DMS 273 treated with DMSO at 0.1 percent for 48 hours (cell line): ENCODE results near the gene SND1.

ENCODE experiments used
- DNase-seq: peaks from one replicate; lab custom pipeline; 2025; lab: John Stamatoyannopoulos, UW

Gene SND1

DNA sequence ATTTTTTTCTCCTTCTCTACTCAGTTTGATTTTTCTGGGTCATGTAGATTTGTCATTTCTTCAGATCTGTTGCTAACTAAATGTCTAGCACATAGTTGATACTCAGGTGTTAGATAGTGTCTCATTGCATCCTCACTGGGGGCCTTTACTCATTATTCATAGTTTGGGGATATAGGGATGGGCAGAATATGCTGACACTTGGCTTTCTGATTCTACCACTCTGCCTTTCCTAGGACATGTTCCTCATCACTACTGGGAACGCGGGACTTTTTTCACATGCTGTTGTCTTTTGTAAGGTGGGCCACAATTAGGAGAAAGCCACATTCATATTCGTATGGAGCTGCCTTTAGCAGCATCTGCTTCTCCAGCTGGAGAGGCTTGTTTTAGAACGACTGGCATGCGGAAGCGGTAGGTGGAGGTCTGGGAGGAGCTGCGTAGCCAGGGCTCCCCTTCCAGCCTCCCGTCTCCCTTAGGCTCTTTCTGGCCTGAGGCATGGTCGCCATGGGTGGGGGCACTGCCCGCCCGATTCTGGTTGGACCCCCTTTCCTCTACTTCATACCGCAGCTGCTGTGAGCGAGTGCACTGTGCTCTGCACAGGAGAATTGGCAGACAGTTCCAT is 78.8 kb downstream of the SND1 start:
- DNase-seq: no peak

DNA sequence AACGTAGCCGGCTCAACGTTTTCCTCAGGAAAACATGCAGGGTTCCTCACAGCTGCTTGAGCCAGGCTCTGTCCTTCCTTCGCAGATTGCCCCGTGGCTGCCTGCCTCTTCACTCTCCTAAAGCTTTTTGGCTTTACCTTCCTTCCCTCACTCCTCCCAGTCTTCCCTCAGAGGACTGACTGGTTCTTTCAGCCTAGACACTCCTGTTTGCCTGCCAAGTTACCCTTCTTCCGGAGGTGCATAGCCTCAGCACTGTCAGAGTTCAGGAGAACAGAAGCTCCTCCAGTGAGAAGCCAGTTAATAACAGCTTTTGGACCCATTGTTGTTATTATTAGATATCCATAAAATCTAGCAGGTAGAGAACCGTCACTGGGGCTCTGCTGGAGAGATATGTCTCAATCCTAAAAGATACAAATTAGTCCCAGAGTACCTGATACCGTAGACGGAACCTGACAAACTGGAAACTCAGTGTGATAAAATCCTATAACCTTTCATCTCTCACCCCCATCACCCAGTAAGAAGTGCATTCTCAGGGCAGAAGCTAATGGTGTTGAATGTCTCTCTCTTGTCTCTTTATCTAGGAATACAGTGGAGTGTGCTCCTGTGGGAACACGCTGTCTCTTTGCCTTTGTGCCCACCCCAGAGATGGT is 79.6 kb downstream of the SND1 start:
- DNase-seq: no peak

DNA sequence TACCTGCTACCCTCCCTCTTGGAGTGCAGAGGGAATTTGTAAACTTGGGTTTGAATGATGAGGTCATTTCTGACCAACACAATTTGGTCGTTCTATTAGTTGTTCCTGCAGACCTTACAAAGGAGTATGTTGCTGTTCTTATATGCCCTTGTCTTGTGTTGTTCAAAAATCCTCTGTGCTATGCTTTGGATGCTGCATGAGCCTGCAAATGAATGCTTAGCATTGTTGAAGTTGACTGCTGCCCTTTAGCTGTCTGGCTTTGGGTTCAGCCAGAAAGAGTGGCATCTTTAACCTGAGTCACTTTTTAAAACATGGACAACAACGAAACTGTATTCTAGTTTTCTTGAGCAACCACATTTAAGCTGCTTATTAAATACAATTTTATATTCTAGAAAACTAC is 80.3 kb downstream of the SND1 start:
- no peak for DNase-seq

DNA sequence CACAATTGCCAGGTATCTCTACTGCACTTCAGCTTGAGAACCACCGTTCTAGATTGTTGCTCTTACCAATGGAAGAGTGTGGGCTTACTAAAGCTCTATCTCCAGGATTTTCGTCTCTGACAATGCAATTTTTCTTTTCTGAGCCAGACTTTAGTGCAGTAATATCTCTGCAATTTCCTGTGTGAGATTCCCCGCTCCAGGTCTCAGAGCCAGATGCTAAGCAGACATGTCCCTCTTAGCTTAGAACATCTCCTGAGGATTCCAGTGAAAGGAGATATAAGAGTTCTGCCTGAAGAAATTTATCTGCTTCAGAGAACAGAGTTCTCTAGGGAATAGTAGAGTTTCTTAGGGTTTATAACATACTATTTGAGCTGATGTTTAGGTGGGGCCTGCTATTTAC is 82.0 kb downstream of the SND1 start:
- DNase-seq: no peak

DNA sequence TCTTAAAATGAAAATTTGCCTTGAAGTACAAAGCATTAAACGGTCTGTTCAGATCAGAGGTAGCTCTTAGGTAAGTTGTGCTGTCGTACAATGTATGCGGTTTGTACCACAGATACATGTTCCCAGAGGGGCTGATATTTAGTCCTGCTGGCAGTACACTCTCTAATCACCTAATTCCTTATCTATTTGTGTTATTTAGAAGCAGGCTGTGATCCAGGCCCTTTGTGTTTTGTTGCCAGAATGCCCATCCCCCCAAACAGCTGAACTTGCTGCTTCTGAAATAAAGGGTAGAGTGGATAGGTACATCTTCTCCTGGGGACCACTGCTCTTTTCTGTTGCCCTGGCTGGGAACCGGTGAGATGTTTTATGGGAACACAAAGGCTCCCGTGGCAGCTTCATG is 84.5 kb downstream of the SND1 start:
- no peak for DNase-seq

DNA sequence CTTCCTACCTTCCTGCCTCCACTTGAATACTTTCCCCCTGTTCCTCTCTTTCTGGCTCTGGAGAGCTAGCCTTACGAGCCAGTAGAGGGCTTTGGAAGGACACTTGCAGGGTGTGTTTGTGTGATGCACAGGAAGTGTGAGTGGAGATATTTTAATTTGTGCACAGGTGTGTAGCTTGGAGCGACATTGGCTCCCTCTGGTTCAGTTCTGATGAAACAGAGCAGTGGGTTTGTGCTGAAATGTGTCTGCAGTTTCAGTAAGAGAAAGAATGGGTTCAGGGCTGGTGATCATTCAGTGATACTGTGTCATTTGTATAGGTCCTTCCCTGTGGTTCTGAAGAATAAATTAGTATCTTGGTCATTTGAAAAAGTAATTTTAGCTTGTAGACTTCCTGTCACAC is 86.9 kb downstream of the SND1 start:
- DNase-seq: no peak

DNA sequence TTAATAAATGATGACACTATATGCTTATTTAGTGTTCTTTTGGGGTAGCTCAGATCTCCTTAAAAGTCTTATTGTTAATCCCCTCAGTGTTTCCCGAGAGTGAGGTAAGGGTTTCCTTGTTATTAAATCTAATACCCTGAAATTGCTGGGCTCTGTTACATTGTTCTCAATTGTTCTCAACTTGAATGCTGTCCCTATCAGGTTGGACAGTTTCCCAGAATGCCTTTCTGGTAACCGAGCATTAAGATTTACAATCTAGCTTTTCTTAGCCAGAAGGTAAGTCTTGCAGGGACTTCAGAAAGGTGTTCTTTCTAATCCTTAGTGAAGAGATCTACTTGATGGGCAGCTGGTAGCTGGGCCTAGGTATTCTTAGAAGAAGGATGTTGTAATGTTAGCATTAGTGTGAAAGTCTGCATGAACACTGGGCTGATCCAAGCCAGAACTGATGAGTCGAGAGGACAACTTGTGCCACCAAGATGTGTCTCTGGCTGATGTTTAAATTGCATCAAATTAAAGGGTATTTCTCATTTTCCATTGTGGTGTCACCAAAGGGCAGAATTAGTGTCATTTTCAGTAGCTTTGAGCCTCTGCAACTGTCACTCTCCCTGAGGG is 89.9 kb downstream of the SND1 start:
- DNase-seq: no peak

DNA sequence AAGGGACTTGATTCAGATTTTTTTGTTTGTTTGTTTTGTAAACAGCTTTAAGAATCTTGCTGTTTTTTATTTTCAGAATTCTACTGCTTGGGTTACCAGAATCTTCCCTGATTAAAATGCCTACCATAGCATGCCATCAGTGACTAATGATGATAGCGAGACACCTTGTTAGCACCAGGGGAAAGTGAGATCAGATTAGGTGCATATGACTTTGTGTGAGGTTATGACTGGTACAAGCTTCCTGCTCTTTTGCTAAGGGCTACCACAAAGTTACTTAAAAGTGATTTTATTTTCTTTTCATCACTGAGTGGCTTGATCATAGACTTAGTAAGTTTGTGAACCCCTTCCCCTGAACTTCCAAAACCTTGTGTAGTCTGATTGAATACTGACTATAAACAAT is 93.5 kb downstream of the SND1 start:
- no peak for DNase-seq

DNA sequence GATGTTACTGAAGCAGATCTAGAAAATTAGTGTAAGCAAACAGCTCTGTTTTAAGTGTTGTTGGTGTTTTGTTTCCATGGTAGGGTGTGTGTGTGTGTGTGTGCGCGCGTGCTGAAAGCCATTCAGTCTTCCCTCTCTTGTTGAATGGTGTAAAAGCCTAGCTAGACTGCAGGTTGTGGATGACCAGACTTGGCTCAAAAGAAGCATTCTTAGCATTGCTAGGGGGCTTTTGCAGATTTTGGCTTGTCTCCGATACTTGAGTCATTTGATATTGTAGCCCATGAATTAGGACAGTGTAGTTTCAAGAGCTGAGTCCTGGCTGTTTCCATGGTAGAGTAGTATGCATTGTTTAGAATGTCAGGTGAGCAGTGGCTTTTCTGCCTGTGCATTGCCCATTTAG is 99.1 kb downstream of the SND1 start:
- no peak for DNase-seq

DNA sequence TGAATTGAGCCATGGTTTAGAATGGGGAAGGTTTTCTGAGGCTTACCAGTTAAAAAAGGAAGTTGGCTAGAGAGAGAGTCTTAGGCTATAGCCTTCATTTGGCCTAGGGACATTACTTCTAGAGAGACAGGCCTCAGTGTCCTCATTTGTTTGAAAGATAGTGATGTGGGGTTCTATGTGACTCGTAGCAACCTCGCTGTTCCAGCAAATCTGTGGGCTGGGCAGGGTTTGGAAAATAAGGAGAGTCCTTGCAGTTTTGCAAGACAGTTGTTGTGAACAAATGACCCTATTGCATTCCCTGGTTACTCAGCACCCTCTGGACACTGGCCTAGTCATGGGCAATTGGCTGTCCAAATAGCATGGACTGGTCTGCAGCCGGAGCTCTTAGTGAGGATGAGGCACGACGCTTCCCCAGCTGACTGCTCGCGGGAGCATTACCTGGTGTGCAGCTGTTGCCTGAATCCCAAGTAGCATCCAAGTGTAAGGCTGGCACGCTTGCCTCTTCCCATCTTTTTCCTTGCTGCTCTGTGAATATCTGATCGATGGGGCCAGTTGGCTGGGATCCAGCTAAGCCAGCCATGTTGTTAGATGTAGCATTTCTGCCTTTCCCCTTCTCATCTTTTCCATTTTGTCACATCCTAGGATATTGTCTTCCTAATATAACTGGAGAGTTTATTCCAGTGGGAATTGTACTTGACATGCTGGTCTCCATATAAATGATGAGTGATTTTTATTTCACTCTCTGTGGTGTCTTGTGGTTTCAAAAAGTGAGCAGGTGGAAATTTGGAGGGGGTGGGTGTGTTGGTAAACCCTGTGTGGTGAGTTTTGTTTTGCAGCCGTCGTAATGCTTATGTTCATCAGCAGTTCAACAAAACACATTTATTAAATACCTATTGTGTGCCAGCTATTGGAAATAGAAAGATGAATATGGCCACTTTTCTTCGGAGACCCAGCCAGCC is 99.8 kb downstream of the SND1 start:
- no peak for DNase-seq

DNA sequence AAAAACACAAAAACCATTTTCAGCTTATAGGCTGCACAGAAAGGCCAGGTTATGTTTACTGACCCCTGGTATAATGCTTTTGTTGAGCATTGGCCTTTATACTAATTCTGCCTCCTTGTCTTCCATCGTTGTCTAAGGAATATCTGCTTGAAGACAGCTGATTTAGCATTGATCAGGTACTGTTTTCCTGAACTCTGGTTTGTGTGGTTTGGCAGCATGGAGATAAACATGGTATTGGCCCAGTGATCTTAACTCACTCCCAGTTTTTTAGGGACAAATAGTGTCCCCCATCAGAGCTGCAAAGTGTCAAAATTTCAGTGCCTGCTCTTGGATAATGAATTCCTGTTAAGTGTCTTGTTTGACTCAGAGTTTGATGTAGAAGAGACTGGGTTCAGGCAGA is 100.8 kb downstream of the SND1 start:
- DNase-seq: no peak

DNA sequence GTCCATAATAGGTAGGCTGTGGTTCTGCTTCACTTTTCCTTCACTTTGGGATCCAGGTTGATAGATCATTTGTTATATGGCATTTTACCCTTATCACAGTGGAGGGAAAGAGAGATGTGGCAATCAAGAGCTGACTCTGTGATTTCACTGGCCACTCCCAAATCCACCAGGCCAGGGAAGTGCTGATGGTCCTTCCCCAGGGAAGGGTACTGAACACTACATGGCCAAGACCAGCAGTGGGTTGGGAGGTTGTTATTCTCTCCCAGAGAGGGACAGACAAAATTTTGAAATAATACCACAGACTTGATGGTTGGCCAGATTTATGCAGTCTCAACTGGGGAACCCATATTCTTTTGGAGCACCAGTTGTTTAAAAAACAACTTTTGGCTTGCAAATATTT is 102.5 kb downstream of the SND1 start:
- DNase-seq: no peak

DNA sequence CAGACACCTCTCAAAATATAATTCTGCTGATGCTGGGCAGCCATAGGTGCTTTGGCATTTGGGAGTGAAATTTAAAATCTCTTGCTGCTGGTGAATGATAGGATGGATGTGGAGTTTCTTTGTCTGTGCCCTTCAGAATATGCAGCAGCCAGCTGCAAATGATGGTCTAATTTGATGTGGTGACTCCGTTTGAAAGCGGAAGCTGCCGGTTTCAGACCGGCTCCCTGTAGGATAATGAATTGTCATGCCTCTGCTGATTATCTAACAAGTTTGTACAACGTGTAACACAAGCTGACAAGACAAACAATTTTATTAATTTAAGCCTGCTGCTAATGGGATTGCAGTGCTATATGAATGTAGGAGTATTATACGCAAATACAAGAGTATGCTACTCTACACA is 103.5 kb downstream of the SND1 start:
- DNase-seq: no peak

DNA sequence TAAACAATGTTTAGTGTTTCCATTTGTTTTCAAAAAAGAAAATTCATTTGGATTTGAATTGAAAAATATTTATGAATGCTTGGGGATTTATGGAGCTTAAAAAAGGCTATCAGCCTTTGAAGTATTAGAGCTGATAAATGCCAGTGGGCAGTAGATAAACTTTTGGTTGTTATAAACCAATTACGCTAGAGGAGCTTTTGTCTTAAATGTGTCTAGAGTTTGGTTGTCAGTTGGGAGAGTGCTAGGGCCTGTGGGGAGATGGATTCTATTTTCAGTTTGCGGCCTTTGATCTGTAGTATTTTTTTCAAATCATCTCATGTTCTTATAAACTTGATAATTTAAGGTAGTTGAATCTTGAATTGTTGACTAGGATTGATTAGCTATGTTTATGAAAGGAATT is 104.0 kb downstream of the SND1 start:
- no peak for DNase-seq

DNA sequence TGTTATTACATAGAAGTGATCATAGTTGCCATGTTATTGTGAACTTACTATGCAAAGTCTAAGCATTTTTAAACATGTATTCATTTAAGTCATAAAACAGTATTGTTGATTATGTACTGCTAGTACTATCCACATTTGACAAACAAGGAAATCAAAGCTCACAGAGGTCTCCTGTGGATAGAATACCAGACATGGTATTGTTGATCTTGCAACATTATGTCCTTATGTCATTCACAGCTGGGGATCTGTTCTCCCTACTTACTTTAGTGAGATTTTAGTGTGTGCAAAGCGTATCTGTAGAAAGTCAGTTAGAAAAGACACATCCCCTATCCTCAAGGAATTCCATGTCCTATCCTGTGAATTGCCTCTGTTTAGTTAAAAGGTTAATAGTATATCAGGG is 106.1 kb downstream of the SND1 start:
- DNase-seq: no peak

DNA sequence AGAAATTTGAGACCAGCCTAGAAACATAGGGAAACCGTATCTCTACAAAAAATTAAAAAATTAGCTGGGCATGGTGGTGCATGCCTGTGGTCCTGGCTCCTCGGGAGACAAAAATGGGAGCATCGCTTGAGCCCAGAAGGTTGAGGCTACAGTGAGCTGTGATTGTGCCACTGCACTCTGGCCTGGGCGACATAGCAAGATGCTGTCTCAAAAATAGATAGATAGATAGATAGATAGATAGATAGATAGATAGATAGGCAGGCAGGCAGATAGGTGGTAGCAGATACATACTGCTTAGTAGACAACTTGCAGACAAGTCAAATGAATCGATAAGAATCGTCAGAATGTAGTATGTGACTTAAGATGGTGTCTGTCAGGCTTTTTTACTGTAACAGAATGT is 106.9 kb downstream of the SND1 start:
- DNase-seq: no peak

DNA sequence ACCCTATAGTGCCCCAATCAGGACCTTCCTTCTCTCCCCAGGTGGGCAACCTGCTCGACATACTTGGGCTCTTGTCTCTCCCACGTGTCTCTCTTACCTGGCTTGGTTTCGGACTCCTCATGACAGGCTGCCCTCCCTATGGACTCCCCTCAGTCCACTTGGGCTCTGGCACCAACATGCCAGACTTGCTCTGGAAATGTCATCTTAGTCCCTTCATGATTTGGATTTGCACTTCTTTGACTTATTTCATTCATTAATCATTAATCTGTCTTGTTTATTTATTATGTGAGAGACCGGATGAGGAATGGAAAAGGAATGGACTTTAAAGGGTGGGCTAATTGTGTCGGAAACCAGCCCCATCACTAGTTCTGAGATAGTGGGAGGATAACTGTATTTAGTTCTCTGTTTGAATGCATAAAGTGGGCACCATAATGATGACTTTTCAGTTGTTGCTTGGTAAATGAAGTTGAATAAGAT is 108.0 kb downstream of the SND1 start:
- DNase-seq: no peak

DNA sequence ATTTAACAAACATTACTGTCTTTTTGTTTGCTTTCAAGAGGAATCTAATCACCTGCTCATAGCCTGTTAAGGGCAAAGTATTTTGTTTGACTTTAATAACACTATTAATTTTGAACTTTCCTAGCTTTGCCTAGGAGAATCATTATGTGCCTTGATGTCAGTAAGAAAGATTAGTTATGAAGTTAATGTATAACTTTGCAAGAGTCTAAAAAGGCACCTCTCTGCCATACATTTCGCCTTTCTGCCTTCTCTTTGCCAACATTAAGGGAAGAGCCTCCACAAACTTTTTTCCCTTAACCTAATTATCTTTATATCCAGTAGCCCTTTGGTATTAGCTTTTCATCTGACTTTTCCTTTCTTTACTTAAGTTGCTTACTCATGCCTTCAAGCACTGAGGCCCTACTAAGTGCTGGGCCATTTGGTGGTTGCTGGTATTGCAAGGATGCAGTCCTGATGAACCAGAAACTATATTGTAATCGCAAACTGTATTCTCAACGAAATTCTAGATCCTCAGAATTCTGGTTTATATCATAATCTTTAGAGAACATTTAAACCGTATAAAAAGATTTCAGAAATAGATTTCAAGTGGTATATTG is 108.5 kb downstream of the SND1 start:
- no peak for DNase-seq

DNA sequence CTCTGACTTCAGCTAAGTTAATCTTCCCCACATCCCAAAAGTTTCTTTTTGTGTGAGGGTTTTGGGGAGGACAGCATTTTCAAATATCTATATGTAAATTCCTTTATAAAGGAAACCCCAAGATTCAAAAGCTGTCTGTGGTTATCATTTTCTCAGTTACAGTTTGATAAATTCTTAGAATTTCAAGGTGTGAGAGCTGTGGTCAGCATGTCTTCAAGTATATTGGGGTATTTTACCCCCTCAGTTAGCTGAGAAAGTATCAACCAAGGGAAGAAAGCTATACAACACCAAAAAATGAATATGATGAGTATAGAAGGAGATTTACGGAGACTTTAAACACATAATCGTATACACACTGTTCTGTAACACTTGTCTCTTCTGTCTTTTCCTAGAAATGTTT is 109.2 kb downstream of the SND1 start:
- no peak for DNase-seq

DNA sequence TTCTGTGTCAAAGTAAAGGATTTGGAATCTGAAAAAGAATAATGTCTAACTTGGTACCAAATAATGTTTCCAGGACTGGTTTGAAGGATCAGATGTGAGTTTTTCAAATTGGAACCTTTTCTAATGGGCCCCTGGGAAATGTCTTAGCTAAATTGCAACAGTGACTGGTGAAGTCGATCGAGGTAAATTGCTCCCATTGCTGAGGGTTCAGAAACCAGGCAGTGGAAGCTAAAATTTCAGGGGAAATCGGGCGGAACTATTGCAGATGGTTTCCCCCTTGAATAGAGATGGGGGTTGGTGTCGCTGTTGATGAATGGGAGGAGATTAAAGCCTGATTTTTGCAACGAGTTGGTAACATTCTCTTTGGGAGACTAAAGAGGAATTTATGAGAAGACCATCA is 112.7 kb downstream of the SND1 start:
- no peak for DNase-seq

DNA sequence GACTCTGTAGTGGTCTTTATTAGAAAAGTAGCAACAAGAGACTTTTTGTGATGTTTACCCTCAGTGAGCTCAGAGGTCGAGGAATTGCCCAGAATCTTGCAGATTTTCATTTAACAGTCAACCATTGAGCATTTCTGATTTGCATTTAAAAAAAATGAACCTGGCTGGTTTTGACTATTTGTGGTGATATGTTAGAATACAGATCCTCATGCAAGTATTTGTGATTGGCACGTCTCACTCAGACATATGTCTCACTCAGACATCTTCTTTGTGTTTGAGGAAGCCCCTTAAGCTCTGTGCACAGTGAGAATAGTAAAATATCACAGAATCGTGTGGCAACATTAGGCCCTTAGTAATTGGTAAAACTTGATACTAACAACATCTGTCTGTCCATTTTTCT is 113.2 kb downstream of the SND1 start:
- no peak for DNase-seq

DNA sequence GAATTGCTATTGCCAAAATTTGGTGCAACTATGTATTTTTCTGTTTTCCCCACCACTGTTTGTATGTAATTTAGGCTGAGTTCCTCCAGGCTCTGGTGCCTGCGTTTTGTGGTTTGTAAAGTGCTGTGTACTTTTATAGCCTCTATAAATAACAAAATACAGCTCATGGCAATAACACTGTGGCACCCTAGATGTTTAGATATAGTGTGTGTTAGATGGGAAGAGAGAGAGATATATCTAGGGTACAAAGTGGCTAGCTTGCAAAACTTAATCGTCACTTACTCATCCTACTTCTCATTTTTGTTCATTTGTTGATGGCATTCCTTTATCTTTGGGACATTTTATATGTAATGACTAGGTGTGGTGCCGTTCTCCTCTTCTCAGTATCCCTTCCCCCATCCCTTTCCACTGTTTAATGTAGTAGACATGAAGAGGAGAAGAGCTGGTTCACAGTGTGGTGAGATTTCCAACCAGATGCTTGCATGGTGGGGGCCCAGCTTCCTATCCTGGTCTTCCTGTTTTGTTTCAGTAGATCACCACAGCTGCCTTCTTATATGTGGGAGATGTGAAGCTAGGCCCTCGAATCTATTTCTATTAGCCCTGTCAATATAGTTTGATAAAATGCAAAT is 115.0 kb downstream of the SND1 start:
- no peak for DNase-seq
